Duodenal mucosa (tissue), 2 donors: Measurements from ENCODE around the gene LMAN2L.

Experiments
- H3K27ac ChIP-seq: one replicate; pipeline ENCODE4 v1.7.0; 2013; ENCODE audit warnings: low read depth, low read length
- H3K27me3 ChIP-seq, 2 donors: one replicate each; pipeline ENCODE4 v1.7.0; 2013; ENCODE audit warnings: low read length in 2 of 2, control low read depth in 1 of 2; ENCODE audit not compliant: insufficient read depth in 2 of 2, control insufficient read depth in 1 of 2
- H3K36me3 ChIP-seq, 2 donors: one replicate each; pipeline ENCODE4 v1.7.0; 2013; ENCODE audit warnings: low read length in 2 of 2, control low read depth in 1 of 2; ENCODE audit not compliant: insufficient read depth in 2 of 2, control insufficient read depth in 1 of 2
- H3K4me1 ChIP-seq, 2 donors: one replicate each; pipeline ENCODE4 v1.7.0; 2013; ENCODE audit warnings: low read length in 2 of 2, control low read depth in 1 of 2; ENCODE audit not compliant: insufficient read depth in 2 of 2, control insufficient read depth in 1 of 2
- H3K4me3 ChIP-seq, 2 donors: one replicate each; pipeline ENCODE4 v1.7.0; 2013; ENCODE audit warnings: low read length in 2 of 2, low read depth in 1 of 2
- H3K9ac ChIP-seq, 2 donors: one replicate each; pipeline ENCODE4 v1.7.0; 2013; ENCODE audit warnings: low read length in 2 of 2, low read depth in 1 of 2
- H3K9me3 ChIP-seq, 2 donors: one replicate each; pipeline ENCODE4 v1.7.0; 2013; ENCODE audit warnings: low read length in 2 of 2, control low read depth in 1 of 2; ENCODE audit not compliant: control insufficient read depth in 1 of 2

Gene LMAN2L

GRCh38 chr2:96739076-96739632 lies 710 bp downstream of the LMAN2L start:
- H3K9ac ChIP-seq = peak overlapping the region; percentile 68 to 84
- peaks cover 6 to 9% of the 10 kb centered on the region in 2 donors for H3K36me3 ChIP-seq
- no peaks in the 10 kb centered on the region for H3K27me3 ChIP-seq
- H3K4me1 ChIP-seq = peaks cover 8 to 13% of the 10 kb centered on the region in 2 donors
- H3K4me3 ChIP-seq = peak overlapping the region; percentile 78 to 85
- no peaks in the 10 kb centered on the region for H3K9me3 ChIP-seq
- H3K27ac ChIP-seq = peak overlapping the region; percentile 33

DNA sequence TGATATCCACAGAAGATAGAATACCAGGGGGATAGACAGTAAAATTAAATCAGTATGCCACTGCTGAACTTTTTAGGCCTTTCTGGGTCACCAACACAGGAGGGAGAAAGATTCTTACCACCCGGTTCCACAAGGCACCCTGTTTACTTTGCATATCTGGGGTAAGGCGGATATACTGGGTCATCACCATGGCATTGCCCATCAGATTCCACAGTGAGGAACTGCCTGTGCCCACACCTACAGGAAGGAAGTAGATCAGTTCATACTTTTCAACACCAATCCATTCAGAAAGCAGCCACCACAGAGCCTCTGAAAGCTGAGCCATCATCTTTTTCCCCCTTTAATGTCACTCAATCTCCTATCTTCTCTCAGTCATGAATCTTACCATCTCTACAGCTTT lies 2.0 kb downstream of the LMAN2L start:
- no peak overlapping the region for H3K4me3 ChIP-seq
- H3K4me1 ChIP-seq = peaks cover 10 to 13% of the 10 kb centered on the region in 2 donors
- H3K9me3 ChIP-seq = no peaks in the 10 kb centered on the region
- no peak overlapping the region for H3K9ac ChIP-seq
- no peaks in the 10 kb centered on the region for H3K27me3 ChIP-seq
- H3K27ac ChIP-seq = no peak overlapping the region
- peaks cover 20 to 22% of the 10 kb centered on the region in 2 donors for H3K36me3 ChIP-seq

DNA sequence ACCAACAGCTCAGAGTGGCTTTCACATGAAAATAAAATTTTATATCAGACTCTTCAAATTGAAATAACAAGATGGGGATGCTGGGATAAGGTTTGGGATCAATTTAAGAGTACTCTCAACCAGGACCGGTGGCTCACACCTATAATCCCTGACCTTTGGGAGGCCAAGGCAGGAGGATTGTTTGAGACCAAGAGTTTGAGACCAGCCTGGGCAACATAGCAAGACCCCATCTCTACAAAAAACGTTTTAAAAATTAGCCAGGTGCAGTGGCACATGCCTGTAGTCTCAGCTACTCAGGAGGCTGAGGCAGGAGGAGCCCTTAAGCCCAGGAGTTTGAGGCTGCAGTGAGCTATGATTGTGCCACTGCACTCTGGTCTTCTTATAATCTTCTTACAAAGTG lies 2.6 kb downstream of the LMAN2L start:
- H3K27ac ChIP-seq = no peak overlapping the region
- peaks cover 21 to 22% of the 10 kb centered on the region in 2 donors for H3K36me3 ChIP-seq
- H3K27me3 ChIP-seq = no peaks in the 10 kb centered on the region
- no peaks in the 10 kb centered on the region for H3K9me3 ChIP-seq
- H3K4me1 ChIP-seq = peaks cover 10 to 13% of the 10 kb centered on the region in 2 donors
- no peak overlapping the region for H3K4me3 ChIP-seq
- H3K9ac ChIP-seq = no peak overlapping the region

DNA sequence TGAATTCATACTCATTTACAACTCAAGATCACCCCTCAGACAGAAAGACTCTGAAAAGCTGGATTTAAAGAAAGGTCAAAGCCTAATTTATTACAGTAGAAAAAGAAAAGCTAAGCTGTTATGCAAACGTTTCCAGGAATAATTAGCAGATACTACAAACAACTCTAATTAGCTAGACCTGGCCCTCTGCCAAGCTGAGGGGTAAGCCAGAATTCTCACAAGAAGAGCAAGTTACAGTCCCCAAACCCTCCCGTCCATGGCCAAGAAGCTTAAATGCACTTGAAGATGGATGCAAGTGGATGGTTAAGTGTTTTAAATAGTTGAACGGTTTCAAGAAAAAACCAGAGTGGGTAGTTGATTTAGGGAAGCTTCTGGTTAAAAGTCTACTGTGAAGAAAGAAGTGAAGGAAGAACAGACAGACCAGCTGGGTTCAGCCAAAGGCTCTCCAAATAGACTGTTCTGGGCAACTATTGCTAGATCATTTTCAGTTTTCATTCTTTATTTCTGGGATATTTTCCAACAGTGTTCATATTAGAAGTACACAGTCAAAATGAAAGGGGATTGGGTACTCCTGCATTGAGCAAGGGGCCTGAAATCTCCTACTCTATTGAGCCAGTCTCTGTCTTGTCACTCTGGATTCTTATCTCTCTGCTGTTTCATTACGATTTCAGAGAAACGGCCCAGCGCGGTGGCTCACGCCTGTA lies 4.8 kb downstream of the LMAN2L start:
- Histone ChIP-seq H3K9me3 (no peaks in the 10 kb centered on the region), H3K36me3 (peaks cover 28 to 37% of the 10 kb centered on the region in 2 donors), H3K9ac (no peak overlapping the region), H3K4me3 (no peak overlapping the region), H3K27ac (no peak overlapping the region), H3K4me1 (peaks cover 10 to 13% of the 10 kb centered on the region in 2 donors), H3K27me3 (no peaks in the 10 kb centered on the region)

DNA sequence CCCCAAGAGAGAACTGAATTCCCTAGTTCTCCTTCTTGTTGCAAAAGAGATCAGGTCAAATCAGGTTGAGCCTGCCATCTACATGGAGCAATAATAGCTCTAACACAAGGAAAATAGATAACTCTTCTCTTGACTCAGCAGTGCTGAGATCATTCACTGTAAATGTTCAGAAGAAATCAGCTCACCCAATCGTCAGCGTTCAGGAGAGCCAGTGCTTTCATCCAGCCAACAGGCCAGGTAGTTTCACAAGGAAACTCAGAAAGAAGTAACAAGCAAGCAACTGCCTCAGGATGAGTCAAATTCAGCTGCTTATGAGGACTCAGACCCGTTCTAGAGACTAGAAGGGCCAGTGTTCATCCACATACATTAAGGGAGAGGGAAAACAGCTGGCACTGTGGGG lies 5.9 kb downstream of the LMAN2L start:
- Histone ChIP-seq H3K9ac (no peak overlapping the region), H3K27ac (no peak overlapping the region), H3K4me1 (peaks cover 6 to 9% of the 10 kb centered on the region in 2 donors), H3K9me3 (no peaks in the 10 kb centered on the region), H3K4me3 (no peak overlapping the region), H3K36me3 (peaks cover 28 to 37% of the 10 kb centered on the region in 2 donors), H3K27me3 (no peaks in the 10 kb centered on the region)

DNA sequence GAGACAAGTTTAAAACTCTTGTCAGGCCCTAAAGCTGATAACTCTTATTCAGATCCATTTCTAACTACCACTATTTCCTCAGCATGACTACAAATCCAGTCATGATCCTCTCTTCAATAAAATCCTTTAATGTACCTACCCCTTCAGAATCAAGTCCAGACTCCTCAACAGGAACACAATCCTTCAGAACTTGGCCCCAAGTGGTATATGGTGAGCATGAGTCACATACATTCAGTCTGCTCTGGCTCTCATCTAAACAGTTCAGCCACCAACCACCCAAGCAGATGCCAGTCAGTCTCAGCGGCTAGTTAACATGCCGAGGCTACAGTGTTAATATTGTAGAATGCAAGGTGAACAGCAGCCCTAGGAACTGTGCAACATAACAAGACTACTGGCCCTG lies 9.7 kb downstream of the LMAN2L start:
- H3K27ac ChIP-seq = no peak overlapping the region
- H3K9ac ChIP-seq = no peak overlapping the region
- H3K27me3 ChIP-seq = no peaks in the 10 kb centered on the region
- H3K4me3 ChIP-seq = no peak overlapping the region
- peaks cover 32 to 52% of the 10 kb centered on the region in 2 donors for H3K36me3 ChIP-seq
- no peaks in the 10 kb centered on the region for H3K9me3 ChIP-seq
- peaks cover 0 to 4% of the 10 kb centered on the region in 2 donors for H3K4me1 ChIP-seq

- H3K27ac ChIP-seq = no peak overlapping the region
- H3K4me1 ChIP-seq = peaks cover 0 to 4% of the 10 kb centered on the region in 2 donors
- peaks cover 32 to 52% of the 10 kb centered on the region in 2 donors for H3K36me3 ChIP-seq
- H3K9me3 ChIP-seq = no peaks in the 10 kb centered on the region
- no peak overlapping the region for H3K9ac ChIP-seq
- H3K27me3 ChIP-seq = no peaks in the 10 kb centered on the region
- H3K4me3 ChIP-seq = no peak overlapping the region
Observed at GRCh38 chr2:96729748-96730147, 10.1 kb downstream of the LMAN2L start.

- Histone ChIP-seq H3K9me3 (no peaks in the 10 kb centered on the region), H3K9ac (no peak overlapping the region), H3K4me3 (no peak overlapping the region), H3K4me1 (no peaks in the 10 kb centered on the region), H3K27me3 (no peaks in the 10 kb centered on the region), H3K36me3 (peaks cover 15 to 39% of the 10 kb centered on the region in 2 donors), H3K27ac (no peak overlapping the region)
Observed at GRCh38 chr2:96727431-96727830, 12.4 kb downstream of the LMAN2L start.

DNA sequence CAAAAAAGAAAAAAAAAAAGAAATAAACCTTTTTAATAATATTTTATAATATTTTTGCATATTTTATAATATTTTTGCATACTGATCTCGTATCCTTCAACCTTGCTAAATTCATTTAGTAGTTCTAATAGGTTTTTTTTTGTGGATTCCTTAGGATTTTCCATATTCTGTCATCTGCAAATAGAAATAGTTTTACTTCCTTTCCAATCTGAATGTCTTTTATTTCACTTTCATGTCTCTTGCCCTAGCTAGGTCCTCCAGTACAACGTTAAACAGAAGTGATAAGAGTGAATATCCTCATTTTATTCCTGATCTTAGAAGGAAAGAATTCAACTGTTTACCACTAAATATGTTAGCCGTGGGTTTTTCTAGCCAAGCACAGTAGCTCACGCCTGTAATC lies 13.7 kb downstream of the LMAN2L start:
- H3K4me1 ChIP-seq = no peaks in the 10 kb centered on the region
- peaks cover 15 to 35% of the 10 kb centered on the region in 2 donors for H3K36me3 ChIP-seq
- H3K4me3 ChIP-seq = no peak overlapping the region
- no peaks in the 10 kb centered on the region for H3K27me3 ChIP-seq
- H3K27ac ChIP-seq = no peak overlapping the region
- H3K9ac ChIP-seq = no peak overlapping the region
- no peaks in the 10 kb centered on the region for H3K9me3 ChIP-seq

DNA sequence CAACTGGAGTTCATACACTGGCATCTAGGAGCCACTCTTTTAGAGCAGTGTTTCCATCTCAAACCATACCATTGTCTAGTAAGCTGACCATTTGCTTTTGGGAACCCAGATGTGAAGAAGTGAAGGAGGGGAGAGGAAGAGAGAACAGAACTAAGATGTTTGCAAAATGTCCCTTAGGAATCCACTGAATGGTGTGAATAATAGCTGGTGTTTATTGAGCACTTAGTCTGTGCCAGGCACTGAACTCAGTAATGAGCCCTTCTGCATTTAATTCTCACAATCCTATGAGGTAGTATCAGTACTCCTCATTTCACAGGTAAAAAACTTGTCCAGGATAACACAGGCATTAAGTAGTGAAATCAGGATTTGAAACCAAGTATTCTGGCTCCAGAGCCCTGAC lies 23.5 kb downstream of the LMAN2L start:
- Histone ChIP-seq H3K27me3 (no peaks in the 10 kb centered on the region), H3K4me1 (peaks cover 0 to 10% of the 10 kb centered on the region in 2 donors), H3K9me3 (no peaks in the 10 kb centered on the region), H3K9ac (no peak overlapping the region), H3K27ac (no peak overlapping the region), H3K4me3 (no peak overlapping the region), H3K36me3 (peaks cover 10 to 27% of the 10 kb centered on the region in 2 donors)
